Activated CD8-positive, alpha-beta memory T cell treated with anti-CD3 and anti-CD28 coated beads for 4 hours (primary cell): ENCODE results near the gene MACIR.

Experiments
- DNase-seq, 2 donors: peaks; one replicate each; pipeline ENCODE4 v3.0.0-alpha.2; 2020; ENCODE audit warnings: low read depth in 2 of 2

MACIR gene

DNA sequence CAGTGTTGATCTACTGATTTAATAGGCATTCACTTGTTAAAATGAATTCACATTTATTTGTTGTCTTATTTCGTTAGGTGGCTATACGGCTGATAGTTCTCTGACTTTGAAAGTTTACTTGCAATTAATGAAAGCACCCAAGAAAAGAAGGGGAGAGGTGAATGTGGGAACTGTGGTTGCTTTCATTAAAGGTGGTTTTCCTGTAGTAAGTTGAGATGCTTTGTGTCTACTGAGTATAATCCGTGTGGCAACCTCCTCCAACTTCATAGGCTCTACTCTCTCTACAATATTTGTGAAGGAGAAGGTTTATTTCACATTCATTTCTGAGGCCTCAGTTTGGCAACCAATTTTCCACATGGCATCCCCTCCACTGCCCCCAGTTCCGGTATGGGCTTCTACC lies 12.8 kb upstream of the MACIR start:
- DNase-seq = no peak

DNA sequence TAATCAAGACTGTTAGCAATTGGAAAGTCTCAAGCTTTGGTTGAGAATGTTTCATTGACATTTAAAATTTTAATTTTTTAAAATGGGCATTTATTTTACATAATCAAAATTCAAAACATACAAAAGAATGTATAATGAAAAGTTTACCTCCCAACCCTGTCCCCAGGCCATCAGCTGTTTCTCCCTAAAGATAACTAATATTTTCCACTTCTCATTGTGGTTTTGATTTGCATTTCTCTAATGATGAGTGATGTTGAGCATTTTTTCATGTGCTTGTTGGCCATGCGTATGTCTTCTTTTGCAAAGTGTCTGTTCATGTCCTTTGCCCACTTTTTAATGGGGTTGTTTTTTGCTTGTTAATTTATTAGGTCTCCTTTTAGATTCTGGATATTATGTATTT lies 11.4 kb upstream of the MACIR start:
- no peak for DNase-seq

DNA sequence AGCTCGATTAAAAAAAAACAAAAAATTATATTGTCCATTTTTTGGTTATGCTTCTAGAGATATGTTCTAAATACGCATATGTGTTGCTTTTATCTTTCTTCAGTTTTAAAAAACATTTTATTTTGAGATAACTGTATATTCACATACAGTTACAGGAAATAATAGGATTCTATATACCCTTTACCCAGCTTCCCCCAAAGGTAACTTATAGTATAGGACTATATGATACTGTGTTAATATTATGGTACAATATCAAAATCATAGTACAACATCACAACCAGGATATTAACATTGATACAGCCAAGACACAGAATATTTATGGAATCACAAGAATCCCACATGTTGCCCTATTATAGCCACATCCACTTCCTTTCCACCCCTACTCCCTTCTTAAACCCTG lies 9.5 kb upstream of the MACIR start:
- no peak for DNase-seq

DNA sequence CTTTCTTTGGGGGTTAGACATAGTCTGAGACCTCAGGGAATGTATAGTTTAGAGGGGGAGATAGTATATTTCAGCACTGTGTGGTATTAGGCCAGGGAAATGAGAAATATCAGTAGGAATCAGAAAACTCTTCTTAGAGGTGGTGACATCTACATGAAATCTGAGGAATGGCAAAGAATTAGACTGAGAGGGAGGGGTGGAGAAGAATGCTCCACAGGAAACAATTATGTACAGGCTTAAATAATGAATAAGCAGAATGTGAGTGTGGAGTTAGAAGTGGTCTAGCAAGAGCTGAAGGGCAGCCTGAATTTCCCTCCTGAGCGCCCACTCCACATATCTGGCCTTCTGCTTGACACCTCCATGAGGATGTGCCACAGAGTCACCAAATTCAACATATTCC lies 3.6 kb upstream of the MACIR start:
- no peak for DNase-seq

DNA sequence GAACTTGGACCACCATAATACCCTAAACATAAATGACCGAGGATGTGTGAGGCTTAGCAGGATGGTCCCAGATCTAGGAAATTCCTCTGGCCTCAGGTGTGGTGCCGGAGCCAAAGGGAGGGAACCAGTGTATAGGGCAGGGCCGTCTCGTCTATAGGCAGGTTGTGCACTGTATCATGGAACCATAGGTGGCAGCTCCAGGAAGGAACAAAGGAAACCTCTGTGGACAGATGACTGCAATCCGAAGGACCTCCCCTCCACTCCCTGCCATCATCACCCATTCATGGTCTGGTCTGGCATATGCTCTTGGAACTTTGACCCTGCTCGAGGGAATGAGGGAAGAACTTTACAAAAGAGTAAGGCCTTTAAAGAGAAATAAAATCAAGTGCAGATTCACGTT lies 2.9 kb upstream of the MACIR start:
- no peak for DNase-seq

DNA sequence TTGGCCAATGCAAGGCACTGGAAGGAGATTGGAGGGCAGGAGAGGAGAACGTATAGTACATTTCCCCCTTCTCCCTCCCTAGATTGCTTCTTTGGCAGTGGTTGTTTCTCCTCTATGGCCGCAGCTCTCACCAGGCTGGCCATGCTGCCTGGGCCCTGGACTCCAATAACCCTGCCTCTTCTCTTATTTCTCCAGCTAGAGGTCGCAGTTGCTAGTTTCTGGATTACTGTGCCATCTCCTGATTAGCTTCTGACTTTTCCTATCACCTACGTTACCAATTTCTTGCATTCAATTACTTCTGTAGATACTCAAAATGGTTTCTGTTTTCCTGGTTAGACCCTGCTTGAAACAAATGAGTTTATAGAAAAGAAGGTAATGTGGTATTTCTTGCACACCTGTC lies 2.4 kb upstream of the MACIR start:
- DNase-seq = no peak

DNA sequence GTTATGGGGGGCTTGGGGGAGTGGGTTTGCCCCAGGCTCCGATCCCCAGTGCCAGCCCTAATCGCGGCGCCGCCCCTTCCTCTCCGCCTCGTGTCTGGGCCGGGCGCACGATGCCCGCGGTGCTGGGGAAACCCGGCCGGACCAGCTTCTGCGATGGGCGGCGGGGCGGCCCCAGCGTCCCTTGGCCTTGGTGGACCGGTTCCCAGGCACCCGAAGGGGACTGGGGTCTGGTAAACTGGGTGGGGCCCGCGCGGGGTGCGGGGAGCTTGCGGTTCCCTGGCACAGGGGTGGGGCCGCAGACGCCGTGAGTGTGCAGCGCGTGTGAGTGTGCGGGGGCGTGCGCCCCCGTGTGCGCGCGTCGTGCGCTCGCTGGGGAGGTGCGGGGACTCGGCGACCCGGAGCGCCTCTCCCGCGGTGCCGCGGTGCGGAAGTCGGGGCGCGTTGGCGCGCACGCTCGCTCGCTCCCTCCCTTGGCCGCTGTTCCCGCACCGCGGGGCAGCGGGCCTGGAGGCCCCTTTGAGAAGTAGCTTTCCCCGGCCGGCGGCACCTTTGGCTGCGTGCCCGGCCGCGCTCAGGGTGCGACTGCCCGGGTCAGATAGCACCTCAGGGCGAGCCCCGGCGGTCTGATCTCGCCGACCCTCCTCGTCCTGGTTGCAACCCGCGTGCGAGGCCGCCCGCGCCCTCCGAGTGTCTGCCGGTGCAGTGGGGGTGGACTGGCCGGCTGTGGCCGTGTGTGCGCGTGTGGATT lies 568 bp downstream of the MACIR start:
- DNase-seq = peak; percentile 24 to 28

DNA sequence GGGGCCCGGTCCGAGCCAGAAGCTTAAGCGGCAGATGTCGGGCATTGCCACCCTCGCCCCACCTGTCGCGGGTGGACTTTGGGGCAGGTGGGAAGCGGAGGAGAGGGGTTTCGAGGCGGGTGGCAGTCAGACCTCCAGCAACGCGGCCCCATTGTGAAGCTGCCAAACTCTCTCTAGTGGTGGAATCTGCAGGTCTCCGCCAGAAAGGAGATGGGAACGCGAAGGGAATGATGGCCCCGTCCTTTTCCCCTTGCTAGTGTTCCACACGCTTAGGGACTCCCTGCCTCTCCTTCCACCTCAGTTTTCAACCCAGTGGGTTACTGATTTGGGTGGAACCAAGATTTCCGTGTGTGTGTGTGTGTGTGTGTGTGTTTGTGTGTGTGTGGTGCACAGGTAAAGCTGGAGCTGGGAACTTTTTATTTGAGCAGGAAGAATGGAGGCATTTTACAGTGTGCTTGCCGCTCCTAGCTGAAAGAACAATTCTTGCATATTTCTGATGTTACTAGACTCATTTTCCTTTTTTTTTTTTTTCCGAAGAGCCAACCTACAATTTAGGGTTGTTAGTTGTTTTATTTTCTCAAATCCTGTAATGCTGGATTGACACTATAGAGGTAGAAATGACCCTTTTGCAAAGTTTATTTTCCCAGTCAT lies 1.3 kb downstream of the MACIR start:
- peak in 1 of 2 donors; percentile 0 for DNase-seq

DNA sequence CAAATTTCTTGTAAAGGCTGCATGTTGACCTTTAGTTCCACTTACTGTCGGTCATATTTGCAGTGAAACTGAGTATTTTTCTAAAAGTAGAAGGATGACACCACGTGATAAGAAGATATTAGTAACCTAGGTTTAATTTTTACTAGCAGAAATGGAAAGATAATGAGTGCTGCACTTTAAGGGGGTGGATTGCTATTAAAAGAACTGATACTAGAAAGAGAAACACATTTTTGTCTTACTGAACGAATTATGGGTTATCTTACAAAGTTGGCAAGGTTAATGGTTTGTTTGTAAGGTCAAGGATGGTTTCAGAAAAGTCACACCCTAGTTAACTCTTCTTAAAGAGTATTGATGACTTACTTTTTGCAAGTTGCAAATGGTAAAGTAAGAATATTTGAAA lies 2.4 kb downstream of the MACIR start:
- no peak for DNase-seq

DNA sequence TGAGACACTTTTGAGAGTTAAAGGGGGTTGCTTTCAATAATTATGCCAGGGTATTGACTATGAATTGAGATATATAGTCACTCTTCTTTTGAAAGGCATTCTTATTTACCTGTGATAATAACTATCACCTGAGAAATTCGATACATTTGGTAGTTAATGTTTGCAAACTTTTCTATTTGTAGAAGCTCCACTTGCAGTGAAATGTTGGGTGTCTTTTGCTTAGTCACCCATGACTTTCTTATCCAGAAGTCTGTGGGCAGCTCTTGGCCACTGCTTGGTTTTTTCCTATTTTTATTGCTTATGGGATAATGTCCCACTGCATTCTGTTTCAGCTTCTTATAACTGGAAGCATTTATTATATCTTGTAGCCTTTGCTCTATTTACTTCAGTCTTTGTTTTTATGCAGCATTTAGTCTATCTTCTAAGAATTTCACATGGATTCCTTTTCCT lies 3.9 kb downstream of the MACIR start:
- DNase-seq = no peak

DNA sequence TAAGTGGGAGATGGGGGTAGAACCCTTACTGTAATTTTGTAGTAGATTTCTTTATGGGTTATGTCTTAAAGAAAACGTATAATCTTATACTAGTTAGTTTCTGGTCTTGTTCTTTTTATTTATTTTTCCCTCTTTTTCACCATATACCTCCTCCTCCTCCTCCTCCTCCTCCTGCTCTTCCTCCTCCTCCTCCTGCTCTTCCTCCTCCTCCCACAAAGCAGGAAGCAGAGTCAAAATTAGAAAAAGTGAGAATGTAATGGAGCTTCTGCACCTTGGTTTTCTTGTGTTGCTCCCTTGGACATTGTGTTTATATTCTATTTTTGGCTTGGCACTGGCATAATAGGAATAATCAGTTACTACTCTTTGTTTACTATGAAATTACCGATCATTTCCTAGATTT lies 4.5 kb downstream of the MACIR start:
- DNase-seq = no peak

DNA sequence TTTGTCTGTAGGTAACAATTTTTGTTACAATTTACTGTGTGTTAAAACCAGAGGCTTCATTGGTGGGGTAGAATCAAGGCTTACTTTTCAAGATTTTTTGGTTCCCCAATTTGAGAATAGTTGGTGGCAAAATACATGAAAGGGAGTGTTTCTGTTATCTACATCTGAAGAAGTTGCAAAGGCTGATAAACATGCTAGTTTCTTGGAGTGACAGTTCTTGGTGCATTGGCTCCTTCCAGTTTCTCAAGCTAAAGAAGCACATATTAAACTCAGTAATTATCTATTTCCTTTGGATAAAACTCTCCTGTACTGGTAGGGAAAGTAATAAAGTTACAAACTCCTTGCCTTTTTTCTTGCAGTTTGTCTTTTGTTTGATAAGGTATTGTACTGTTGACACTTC lies 5.9 kb downstream of the MACIR start:
- no peak for DNase-seq

DNA sequence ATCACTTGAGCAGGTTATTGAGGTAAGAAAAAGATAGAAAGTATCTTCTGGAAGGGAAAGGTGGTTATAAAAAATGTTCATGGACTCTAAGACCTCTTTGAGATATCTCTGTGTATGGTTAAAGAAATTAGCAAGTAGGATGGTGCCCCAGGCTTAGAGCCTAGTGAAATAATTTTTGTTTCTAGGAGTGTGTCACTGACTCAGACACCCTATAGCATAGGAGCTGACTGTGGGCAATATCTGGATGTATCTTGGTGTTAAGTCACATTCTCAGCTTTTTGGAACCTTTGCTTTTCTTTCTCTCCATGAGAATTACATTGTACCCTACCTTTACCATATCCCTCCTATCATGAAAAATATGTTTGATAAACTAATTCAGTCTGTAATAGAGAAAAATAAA lies 12.0 kb downstream of the MACIR start:
- DNase-seq = no peak

DNA sequence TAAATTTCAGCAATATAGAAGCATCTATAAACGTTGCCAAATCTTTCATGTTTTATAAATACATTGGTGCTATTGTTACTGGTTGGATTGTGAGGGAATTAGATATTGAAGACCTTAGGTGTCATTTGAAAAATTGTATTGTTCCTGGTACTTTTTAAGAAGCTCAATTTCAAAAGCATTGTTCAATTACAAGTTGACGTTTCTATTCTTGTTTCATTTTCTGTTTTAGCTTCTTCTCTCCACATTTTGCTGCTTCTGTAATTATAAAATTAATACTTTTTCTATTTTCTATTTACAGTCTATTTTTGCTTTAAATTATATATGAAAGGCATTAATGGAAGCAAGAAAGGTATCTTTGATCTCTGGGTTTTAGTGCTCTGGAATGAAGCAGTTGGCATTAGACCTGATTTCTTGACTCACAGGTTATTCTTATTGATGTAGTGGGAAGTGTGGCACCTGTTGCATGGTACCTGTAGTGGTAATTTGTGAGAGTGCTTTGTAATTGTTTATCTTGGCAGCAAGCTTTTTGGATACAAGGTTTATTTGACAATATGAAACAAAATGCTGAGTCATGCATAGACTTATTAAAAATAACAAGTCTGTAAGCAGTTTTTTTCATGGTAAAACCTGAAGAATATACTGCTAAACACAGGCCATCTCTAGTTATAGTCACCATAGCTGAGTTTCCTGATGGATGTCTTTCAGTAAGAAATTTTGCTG lies 13.2 kb downstream of the MACIR start:
- no peak for DNase-seq

DNA sequence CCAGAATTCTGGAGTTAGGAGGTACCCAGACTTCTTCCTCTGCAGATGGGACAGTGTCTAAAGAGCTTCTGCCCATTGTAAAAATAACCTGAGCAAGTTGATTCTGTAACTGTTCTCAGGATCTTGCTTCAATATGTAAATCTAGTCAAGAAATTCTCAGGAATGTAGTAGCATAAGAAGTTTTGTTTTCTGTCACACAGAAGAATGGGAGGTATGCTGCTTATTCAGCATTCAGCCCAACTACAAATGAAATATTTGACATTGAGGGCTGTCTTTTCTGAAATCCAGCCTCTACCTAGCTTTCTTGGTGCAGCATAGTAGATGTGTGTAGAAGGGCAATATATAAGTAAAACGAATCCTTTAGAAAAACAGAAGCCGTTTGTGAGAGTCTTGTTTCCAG lies 13.8 kb downstream of the MACIR start:
- no peak for DNase-seq

DNA sequence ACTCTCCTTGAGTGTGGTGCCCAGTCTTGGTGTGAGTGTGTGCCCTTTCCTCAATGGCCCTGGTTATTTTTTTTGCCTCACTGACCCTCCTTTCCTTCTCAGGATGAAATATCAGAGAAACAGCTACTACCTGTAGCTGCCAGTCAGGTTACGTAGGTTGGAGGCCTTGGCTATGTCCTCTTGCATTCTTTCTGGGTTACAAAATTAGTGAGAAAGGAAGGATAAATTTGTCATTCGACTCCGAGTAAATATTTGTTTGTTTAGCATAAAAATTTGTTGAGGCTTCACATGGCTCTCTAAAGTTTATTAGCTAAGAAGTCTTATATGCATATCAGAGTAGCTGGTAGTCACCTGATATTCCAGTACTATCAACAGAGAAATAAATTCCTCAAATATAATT lies 15.4 kb downstream of the MACIR start:
- no peak for DNase-seq

DNA sequence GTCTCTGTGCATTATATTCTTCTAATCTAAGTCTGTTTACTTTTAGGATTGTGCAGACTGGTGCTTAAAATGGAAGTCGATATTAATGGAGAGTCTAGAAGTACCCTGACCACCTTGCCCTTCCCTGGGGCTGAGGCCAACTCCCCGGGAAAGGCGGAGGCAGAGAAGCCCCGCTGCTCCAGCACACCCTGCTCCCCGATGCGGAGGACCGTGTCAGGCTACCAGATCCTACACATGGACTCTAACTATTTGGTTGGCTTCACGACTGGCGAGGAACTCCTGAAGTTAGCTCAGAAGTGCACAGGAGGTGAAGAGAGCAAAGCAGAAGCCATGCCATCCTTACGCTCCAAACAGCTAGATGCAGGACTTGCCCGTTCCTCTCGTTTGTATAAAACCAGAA lies 17.3 kb downstream of the MACIR start:
- no peak for DNase-seq

DNA sequence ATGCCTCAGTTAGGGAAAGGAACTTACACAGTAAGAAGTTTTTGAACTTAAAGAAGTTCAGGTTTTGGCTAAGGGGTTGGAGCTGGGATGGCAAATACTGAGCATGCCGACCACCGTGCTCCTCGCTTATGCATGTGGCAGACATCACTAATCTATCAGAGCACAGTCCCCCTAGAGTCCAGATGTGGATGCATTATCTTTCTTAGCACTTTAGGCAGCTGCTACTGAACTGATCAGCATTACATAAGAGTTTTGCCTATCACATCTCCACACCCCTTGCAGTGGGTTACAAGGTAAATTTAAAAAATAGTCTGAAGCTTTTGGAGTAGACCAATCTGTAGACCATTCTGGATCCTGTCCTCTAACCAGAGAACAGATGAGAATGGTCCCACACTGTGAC lies 22.4 kb downstream of the MACIR start:
- DNase-seq = no peak

DNA sequence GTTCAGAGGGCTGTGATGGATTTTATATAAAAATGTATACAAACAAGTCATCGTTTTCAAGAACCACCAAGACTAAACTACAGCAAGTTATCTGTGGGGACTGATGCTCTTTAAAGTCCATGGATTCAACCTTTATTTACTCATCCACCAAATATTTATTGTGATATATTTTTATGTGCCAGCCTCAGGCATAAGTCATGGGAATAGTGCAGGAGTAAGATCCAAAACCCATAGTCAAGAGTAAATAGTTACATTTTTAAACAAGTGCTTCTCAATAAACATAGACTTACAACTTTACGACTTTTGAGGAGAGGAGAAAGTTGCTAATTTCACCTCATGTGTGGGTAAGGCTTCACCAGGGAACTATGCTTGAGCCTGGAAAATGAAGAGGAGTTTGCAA lies 24.6 kb downstream of the MACIR start:
- no peak for DNase-seq

DNA sequence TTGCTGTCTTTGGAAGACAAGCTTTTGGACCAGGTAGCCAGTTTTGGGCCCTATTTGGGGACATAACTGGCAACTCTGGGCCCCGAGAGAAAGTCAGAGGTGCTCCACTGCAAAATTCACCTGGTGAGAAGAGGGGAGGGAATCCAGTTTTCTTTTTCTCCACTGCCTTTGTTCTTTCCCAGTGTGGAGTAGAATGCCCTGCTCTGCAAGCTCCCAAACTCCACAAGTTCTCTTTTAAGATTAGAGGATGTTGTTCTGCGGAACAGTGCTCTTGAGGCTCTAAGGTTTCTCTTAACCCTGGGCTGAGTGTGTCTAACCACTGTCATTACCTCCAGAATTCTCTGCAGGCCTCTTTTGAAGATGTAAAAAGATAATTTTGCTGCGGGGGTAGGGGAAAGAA lies 25.3 kb downstream of the MACIR start:
- no peak for DNase-seq

DNA sequence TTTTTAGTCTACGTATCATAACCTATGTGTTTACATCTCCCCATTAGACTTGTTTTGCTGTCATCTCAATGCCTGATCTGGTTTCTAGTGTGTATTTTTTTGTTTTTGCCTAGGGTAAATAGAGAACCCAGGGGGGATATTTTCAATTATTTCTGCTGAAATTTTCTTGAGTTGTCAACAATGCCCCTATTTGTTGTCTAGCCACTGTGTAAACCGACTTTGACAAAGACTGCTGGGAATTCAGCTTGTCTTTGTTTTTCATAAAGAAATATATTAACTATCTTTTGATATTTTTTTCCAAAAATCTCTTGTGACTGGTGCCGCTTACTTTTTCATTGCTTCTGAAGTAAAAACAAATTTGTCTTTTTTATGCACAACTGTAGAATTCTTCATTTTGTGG lies 28.1 kb downstream of the MACIR start:
- no peak for DNase-seq

DNA sequence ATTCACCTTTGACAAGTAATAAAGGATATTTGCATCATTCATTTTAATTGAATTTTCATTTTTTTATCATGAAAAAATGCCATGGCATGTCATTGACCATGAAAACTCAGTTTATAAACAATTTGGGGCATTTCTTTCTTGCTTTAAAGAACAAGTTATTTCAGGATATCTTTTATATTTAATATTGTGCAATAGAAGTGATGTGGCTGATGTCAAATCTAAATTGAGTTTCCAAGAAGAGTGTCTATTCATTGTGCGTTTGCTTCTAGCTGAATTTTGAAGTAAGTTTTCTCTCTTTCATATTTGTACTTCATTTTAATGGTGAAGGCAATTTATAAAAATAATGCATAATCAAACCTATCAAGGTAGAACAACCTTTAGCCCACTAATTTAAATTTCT lies 30.5 kb downstream of the MACIR start:
- DNase-seq = no peak

DNA sequence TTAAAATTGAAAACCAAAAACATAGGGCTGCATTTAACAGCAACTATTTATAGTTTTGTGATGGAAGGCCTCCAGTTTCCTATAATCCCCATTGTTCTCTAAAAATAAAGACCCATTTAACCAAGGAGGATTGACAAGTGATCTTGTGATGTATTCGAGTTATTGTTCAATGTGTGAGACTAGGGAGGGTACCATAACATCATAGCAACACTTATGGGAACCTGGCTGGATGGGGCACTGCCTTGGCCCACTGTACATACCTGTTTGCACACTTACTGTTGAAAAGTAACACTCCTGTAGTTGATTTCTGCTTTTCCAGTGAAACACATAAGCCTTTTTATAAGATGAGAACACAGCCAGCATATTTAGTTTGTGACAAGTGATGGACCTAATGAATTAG lies 32.3 kb downstream of the MACIR start:
- no peak for DNase-seq
